AG04449 (cell line): Measurements from ENCODE around the gene HYOU1.

Experiments used
- CTCF ChIA-PET: fragments of 350-600 bp; formaldehyde crosslinking; extraction: SDS; loops from one replicate; lab custom pipeline; 2021; ENCODE audit warnings: antibody characterized with exemption; lab: Yijun Ruan, JAX
- POLR2A ChIA-PET: fragments of 400-600, 350-600 bp; formaldehyde crosslinking; extraction: SDS; loops from one replicate; lab custom pipeline; 2020; ENCODE audit warnings: antibody characterized with exemption, inconsistent platforms; lab: Yijun Ruan, JAX
- DNase-seq: peaks from one replicate; pipeline ENCODE4 v3.0.0-alpha.2; 2010; ENCODE audit warnings: low read depth, low spot score
- H3K4me3 ChIP-seq: 2 replicates; pipeline ENCODE4 v1.5.1; 2011; ENCODE audit warnings: low read depth, mild to moderate bottlenecking, control low read depth, low read length
- CTCF ChIP-seq: IDR thresholded peaks from one replicate; pipeline ENCODE4 v1.5.1; 2011; ENCODE audit warnings: mild to moderate bottlenecking, moderate library complexity, low read length, control low read depth, inconsistent platforms; ENCODE audit not compliant: insufficient read depth; ENCODE audit errors: missing control alignments

Gene HYOU1

GRCh38 chr11:119016216-119017009, 40.6 kb downstream of the HYOU1 start:
- peak overlapping the region; percentile 18 for H3K4me3 ChIP-seq
- DNase-seq = no peak
- TF ChIP-seq CTCF = no peak
- ChIA-PET POLR2A (interaction anchor here (0.7 to 1.0 kb wide), 2 partner anchors 18 to 409 kb away, joined by 3 read pairs; partner anchors contain the start of genes CENATAC and PHLDB1), CTCF (interaction anchor here (0.9 to 8.5 kb wide), 6 partner anchors 13 to 327 kb away, joined by 3 to 54 read pairs (median 4); partner anchors contain the start of gene SLC37A4)

- no peak for TF ChIP-seq CTCF
- CTCF ChIA-PET = interaction anchor here (0.6 to 1.4 kb wide), 6 partner anchors 9 to 326 kb away, joined by 3 to 9 read pairs (median 4); no protein-coding TSS in a partner anchor
- POLR2A ChIA-PET = no interaction called here
- no peak for DNase-seq
- H3K4me3 ChIP-seq = no peak overlapping the region
These were observed 41.9 kb downstream of the HYOU1 start for GRCh38 chr11:119015054-119015611.

- H3K4me3 ChIP-seq = no peak overlapping the region
- ChIA-PET CTCF (interaction anchor here (0.8 to 2.2 kb wide), 4 partner anchors 11 to 42 kb away, joined by 3 to 9 read pairs (median 4); no protein-coding TSS in a partner anchor), POLR2A (no interaction called here)
- DNase-seq = no peak
- TF ChIP-seq CTCF = no peak
These were observed 42.6 kb downstream of the HYOU1 start for GRCh38 chr11:119014209-119014924.

GRCh38 chr11:119012629-119013170, 44.3 kb downstream of the HYOU1 start:
- POLR2A ChIA-PET = no interaction called here

GRCh38 chr11:119011476-119012053, 45.4 kb downstream of the HYOU1 start:
- TF ChIP-seq CTCF = no peak
- H3K4me3 ChIP-seq = no peak overlapping the region
- POLR2A ChIA-PET = interaction anchor here (0.6 to 1.4 kb wide), 3 partner anchors 9 to 13 kb away, joined by 3 read pairs; no protein-coding TSS in a partner anchor
- CTCF ChIA-PET = no interaction called here
- DNase-seq = no peak

More at GRCh38 chr11:119012629-119013170, 44.3 kb downstream of the HYOU1 start:
- TF ChIP-seq CTCF = no peak
- no peak for DNase-seq
- no peak overlapping the region for H3K4me3 ChIP-seq
- CTCF ChIA-PET = interaction anchor here (0.8 to 2.2 kb wide), 2 partner anchors 9 to 14 kb away, joined by 3 to 6 read pairs; no protein-coding TSS in a partner anchor
